Renal cortex interstitium (tissue), 15 donors: Measurements from ENCODE around the gene MMP11. TPM values are rescaled to one million over a fixed set of nuclear protein-coding genes. Genes with fewer than 3 reads are reported as not detected.
"Not testable (repeated sequence)": the region's sequence is repeated elsewhere in the genome, so short reads cannot be mapped to it uniquely, and the experiment has no call there.

Experiments used
- DNase-seq, 11 donors: peaks; one replicate each; pipeline ENCODE4 v3.0.0-alpha.2; 2013; ENCODE audit warnings: low read depth in 9 of 11, low spot score in 4 of 11; ENCODE audit errors: extremely low read depth in 1 of 11
- long read RNA-seq, 16 experiments: transcript quantifications; one replicate each; lab custom pipeline, GENCODE V29; 2026
- polyA plus RNA-seq, 3 donors: library from polyadenylated mRNA; unstranded; fragments of 120-200 nt; gene quantifications; one replicate each; pipeline ENCODE4 v1.2.1, GENCODE V29; 2013; ENCODE audit not compliant: insufficient read length in 3 of 3

Gene MMP11, protein sequence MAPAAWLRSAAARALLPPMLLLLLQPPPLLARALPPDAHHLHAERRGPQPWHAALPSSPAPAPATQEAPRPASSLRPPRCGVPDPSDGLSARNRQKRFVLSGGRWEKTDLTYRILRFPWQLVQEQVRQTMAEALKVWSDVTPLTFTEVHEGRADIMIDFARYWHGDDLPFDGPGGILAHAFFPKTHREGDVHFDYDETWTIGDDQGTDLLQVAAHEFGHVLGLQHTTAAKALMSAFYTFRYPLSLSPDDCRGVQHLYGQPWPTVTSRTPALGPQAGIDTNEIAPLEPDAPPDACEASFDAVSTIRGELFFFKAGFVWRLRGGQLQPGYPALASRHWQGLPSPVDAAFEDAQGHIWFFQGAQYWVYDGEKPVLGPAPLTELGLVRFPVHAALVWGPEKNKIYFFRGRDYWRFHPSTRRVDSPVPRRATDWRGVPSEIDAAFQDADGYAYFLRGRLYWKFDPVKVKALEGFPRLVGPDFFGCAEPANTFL
- polyA plus RNA-seq = 10 to 100 TPM; 16.8 to 21.6 (median 20.2) TPM
- long read RNA-seq, donor 1, partial matches to known transcripts = 0 of 4 reads
- long read RNA-seq, donor 1, other reads (novel, unspliced or antisense) = 0 of 4 reads
- long read RNA-seq, donor 2, partial matches to known transcripts = 0 of 4 reads
- long read RNA-seq, donor 2, other reads (novel, unspliced or antisense) = 0 of 4 reads
- long read RNA-seq, donor 3, partial matches to known transcripts = 0 of 4 reads
- long read RNA-seq, donor 3, other reads (novel, unspliced or antisense) = 0 of 4 reads
- long read RNA-seq, donor 4, partial matches to known transcripts = 80 of 81 reads
- long read RNA-seq, donor 4, other reads (novel, unspliced or antisense) = 0 of 81 reads
- long read RNA-seq, donor 5, transcript MMP11-201 (8 exons, 2,291 nt) = major isoform, 9 of 10 reads
- long read RNA-seq, donor 5, partial matches to known transcripts = 0 of 10 reads
- long read RNA-seq, donor 5, other reads (novel, unspliced or antisense) = 0 of 10 reads
- long read RNA-seq, donor 6, partial matches to known transcripts = 0 of 5 reads
- long read RNA-seq, donor 6, other reads (novel, unspliced or antisense) = 0 of 5 reads
- long read RNA-seq, donor 7, partial matches to known transcripts = 0 of 3 reads
- long read RNA-seq, donor 7, other reads (novel, unspliced or antisense) = 0 of 3 reads
- long read RNA-seq, donor 8, partial matches to known transcripts = 6 of 11 reads
- long read RNA-seq, donor 8, other reads (novel, unspliced or antisense) = 0 of 11 reads
- long read RNA-seq, donor 9, partial matches to known transcripts = 0 of 2 reads
- long read RNA-seq, donor 9, other reads (novel, unspliced or antisense) = 0 of 2 reads
- long read RNA-seq, donor 10, partial matches to known transcripts = 0 of 2 reads
- long read RNA-seq, donor 10, other reads (novel, unspliced or antisense) = 0 of 2 reads
- long read RNA-seq, donor 11, partial matches to known transcripts = 0 of 2 reads
- long read RNA-seq, donor 11, other reads (novel, unspliced or antisense) = 0 of 2 reads
- long read RNA-seq, donor 12, partial matches to known transcripts = 0 of 2 reads
- long read RNA-seq, donor 12, other reads (novel, unspliced or antisense) = 0 of 2 reads
- long read RNA-seq, donor 13, transcript MMP11-201 (8 exons, 2,291 nt) = major isoform, 7 of 12 reads
- long read RNA-seq, donor 13, partial matches to known transcripts = 5 of 12 reads
- long read RNA-seq, donor 13, other reads (novel, unspliced or antisense) = 0 of 12 reads
- long read RNA-seq, donor 14, transcript MMP11-201 (8 exons, 2,291 nt) = major isoform, 5 of 6 reads
- long read RNA-seq, donor 14, partial matches to known transcripts = 0 of 6 reads
- long read RNA-seq, donor 14, other reads (novel, unspliced or antisense) = 0 of 6 reads
- long read RNA-seq, donor 15, partial matches to known transcripts = 0 of 6 reads
- long read RNA-seq, donor 15, other reads (novel, unspliced or antisense) = 5 of 6 reads
- long read RNA-seq, donor 16, transcript MMP11-201 (8 exons, 2,291 nt) = major isoform, 5 of 8 reads
- long read RNA-seq, donor 16, partial matches to known transcripts = 0 of 8 reads
- long read RNA-seq, donor 16, other reads (novel, unspliced or antisense) = 0 of 8 reads

DNA sequence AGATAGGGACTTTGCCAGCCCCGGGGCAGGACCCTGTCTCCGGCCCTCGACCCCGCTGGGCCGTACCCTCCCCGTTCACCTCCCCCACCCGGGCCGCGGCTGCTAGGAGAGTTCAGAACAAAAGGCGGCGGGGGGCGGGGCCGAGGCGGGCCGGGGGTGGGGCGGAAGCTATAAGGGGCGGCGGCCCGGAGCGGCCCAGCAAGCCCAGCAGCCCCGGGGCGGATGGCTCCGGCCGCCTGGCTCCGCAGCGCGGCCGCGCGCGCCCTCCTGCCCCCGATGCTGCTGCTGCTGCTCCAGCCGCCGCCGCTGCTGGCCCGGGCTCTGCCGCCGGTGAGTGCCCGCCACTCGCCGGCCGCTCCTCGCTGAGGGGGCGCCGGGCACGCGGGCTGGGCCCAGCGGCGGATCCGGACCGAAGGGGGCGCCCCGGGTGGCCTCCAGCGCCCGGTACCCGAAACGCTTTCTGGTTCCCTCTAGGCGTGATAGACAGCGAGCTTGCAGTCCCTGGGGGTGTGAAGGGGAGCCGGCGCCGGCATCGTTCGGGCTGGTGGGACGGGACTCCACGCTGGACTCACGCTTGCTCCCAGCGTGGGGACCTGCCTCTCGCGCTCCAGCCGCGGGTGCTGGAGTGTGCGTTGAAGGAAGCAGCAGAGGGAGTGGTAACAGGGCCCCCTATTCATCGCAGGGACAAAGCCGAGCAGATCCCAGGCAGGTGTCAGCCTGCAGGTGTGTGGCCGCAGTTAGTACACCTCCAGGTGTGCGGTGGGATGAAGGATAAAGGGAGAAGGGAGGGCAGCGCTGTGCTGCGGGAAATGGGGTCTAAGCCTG is at the start of gene MMP11:
TSS of gene MMP11 (plus strand) at position 201 of the 825 bp plus-strand sequence. CDS start at position 223, 22 bp downstream.
- peak in 1 of 11 donors; percentile 49 for DNase-seq

DNA sequence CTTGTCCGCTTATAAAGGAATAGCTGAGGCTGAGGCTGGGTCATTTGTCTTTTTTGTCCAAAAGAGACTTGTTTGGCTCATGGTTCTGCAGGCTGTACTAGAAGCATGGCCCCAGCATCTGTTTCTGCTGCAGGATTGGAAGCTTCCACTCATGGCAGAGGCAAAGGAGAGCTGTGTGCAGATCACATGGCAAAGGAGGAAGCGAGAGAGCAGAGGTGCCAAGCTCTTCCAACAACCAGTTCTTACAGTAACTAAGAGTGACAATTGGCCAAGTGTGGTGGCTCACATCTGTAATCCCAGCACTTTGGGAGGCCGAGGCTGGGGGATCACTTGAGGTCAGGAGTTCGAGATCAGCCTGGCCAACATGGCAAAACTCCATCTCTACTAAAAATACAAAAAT is 44.5 kb upstream of the MMP11 start:
- DNase-seq = not testable (repeated sequence)

DNA sequence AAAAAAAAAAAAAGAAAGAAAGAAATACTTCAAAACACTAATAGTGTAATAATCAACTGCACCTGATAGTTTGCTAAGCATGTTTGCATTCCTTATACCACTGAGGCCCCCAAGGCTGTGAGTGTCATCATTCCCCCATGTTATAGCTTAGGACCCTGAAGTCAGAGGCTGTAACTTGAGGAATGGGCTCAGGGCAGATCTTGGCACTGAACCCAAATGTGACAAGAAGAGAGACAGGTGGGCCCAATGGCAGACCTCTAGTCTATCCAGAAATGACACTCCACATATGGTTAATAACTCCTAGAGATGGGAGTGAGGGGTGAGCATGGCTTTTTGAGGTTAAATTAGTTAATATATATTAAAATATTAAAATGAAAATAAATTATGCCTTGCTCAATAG is 35.0 kb upstream of the MMP11 start:
- no peak for DNase-seq

DNA sequence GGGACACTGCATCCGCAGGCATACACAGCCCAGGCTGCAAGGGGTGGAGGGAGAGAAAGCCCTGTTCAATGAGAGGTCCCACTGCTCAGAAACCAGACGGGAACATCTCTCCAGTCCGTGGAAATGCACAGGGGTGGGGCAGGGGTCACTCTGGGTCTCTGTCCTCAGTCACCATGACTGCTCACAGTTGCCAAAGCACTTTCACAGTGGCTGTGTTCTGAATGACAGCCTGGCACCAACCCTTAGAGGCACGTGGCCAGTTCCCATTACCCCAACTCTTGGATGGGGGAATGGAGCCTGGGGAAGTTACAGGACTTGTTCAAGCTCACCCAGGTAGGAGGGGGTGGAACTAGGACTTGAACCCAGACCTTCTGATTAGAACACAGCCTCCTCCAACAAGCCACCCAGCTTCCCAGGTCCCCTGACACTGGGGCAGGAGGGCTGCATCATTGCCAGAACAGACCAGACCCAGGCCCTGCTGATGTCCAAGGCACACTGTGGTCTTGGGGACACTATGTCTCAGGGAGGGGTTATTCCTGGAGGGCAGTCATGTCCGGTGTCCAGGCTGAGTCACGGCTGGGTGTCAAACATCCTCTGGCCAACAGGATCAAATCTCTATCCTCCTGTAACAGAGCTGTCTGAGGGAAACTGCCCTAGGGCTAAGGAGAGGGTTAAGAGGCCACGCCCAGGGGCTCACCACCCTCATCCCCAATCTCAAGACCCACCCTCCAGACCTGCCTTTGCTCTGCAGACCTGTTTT is 30.0 kb upstream of the MMP11 start:
- DNase-seq = no peak

DNA sequence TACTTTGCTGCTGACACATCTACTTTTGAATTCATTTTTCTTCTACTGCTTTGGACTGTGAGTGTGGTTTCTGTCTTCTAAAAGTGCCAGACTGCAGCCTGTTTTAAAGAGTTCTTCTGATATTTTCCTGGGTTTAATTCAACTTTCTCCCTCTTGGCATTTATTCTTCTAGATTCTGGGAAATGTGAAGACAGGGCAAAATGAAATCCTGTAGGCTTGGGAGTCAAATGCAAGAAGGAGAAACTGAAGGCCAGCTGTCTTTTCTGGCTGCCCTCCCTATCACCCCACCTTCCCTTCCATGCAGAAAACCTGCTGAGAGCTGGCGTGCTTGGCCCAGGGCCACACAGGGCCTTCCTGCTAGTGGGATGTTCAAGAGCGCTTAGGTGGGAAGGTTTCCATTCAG is 29.3 kb upstream of the MMP11 start:
- no peak for DNase-seq

DNA sequence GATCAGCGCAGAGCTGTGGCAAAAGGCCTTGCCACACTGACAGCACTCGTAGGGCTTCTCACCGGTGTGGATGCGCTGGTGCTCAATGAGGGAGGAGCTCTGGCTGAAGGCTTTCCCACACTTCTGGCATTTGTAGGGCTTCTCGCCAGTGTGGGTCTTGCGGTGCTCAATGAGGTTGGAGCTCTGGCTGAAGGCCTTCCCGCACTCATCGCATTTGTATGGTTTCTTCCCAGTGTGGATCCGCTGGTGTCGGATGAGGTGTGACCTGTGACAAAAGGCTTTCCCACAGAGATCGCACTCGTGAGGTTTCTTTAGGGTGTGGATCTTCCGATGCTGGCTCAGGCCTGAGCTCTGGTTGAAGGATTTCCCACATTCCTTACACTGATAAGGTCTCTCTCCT is 28.6 kb upstream of the MMP11 start:
- no peak for DNase-seq

DNA sequence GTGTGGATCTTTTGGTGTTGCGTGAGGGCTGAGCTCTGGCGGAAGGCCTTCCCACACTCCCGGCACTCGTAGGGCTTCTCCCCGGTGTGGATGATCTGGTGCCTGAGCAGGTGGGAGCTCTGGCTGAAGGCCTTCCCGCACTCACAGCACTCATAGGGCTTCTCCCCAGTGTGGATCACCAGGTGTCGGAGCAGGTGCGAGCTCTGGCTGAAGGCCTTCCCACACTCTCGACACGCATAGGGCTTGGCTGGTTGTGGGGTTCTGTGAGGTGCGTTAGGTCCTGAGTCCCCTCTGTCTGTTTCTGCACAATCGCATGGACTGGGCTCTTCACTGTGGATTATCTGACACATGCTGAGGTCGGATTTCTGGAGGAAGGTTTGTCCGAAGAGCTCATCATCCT is 28.2 kb upstream of the MMP11 start:
- DNase-seq = no peak

DNA sequence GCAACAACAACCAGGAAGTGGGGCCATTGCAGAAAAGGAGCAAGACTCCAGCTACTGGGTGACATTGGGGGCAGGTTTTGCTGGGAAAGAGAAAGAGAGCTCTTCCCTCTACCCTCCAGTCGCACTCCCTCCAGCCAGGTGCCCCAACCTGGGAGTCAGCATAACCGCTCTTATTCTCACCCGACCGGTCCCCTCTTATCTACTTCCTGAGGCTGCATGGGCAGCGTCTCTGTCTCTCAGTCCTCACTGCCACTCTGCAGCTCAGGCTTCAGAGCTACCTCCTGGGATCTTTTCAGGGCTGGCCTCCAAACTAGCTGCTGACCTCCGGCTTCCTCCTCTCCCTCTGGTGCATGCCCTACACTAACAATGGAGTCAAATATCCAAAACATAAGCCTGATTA is 26.9 kb upstream of the MMP11 start:
- DNase-seq = no peak

DNA sequence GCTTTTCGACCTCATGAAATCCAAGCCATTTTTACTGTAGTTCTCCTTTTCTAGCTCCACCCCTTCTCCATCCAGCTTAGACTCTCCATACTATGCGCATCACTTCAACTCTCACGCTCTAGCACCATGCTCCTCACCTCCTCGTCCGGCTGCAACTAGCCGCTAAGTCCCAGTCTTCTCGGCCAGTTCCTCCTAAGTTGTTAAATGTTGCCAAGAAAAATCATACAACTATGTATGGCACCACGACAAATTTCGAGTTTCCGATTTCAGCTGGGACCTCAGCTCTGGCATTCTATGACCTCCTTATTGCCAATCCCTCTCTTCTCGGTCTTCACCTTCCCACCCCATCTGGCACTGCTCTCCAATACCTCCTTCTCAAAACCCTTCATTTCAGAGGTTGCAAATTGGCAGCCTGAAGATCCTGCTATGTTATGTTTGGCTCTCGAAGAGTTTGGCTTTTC is 22.8 kb upstream of the MMP11 start:
- DNase-seq = no peak

DNA sequence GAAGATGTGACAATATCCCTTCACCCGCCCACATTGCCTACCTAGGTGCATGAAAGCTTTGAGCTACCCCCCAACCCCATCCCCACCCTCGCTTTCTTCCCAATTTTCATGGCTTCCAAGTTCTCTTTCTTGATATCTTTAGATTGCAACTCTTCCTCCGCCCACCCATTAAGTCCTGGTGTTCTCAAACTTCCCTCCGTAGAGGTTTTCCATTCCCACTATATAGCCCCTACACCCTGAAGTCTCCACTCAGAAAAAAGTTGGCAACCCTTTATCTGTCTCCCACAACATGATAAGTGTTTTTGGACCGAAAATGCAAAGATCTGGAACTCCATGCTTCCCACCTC is 22.3 kb upstream of the MMP11 start:
- DNase-seq = no peak

DNA sequence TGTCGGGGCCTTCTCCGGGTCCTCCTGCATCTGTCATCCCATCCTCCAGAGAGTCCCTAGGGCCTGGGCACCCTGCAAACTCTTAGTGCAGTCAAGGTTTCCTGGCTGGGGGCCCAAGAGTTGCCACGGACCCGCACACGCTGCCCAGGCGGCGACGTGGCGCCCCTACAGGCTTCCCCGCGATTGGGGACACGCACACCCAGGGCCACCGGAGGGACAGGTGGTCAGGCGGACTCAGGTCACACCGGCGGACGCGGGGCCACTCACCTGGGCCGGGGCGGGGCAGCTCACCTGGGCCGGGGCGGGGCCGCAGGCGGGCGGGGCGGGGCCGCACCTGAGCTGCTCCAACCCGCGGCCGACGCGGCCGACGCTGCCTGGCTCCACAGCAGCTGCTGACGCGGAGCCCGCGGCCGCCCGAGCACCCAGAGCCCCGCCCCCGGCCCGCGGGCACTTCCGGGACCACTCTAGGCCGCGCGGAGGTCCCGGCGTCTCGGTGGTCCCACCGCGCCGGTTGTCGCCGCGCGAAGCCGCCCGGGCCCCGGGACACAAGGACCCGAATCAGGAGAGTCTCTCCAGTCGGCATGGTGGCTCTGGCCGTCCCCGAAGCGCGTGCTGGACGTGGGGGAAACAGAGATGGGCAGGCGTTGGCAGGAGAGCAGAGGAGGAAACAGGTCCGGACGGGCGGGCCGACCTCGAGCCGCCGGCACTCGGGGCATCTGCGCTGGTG is 21.8 kb upstream of the MMP11 start, which contains the start of gene ZNF70:
TSS of gene ZNF70 (minus strand) at position 399 of the 727 bp plus-strand sequence. CDS start 5,972 bp downstream, outside the sequence.
- DNase-seq = peak in 7 of 11 donors; percentile 61 to 84 (median 82)

DNA sequence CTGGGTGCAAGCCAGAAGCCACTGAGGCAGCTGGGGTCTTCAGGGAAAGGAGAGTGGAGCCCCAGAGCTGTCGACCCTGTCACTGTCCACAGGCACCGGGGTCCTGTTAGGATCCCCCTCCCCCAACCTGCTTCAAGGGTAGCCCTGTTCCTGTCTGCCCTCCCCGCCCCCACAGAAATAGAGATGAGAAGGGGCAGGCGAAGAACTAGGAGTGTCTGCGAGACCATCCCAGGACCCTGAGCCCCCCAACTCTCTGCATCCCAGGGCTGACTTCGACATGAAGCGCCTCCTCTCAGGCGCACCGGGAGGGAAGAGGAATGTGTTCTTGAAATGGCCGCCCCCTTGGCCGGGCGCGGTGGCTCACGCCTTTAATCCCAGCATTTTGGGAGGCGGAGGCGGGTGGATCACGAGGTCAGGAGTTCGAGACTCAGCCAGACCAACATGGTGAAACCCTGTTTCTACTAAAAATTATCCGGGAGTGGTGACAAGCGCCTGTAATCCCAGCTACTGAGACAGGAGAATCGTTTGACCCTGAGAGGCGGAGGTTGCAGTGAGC is 21.1 kb upstream of the MMP11 start:
- peak in 3 of 11 donors; percentile 28 to 42 (median 41) for DNase-seq

DNA sequence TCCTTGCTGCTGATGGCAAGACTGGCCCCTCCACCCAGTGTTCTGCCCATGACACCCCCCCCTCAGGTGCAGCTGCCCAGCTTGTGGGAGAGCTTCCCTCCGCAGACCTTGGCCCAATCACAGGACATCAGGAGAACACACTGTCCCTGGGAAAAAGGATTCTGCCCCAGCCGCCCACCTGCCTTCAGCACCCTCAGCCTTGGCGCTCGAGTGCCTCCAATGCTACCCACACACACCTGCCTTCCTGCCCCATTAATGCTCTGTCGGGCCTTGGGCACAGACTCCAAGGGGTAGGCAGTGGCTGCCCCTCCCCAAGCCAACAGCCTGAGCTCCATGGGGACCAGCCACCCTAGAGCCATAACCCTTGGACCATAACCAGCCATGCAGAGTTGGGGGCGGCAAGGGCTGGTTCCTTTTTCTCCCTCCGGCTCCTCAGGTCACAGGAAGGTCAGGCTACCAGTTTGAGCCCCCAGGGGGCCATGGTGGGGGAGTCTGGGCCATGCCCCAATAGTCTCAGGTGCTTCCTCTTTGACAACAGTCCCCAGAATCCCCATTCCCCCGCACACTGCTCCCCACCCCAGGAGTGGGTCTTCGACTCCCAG is 20.5 kb upstream of the MMP11 start:
- DNase-seq = no peak

DNA sequence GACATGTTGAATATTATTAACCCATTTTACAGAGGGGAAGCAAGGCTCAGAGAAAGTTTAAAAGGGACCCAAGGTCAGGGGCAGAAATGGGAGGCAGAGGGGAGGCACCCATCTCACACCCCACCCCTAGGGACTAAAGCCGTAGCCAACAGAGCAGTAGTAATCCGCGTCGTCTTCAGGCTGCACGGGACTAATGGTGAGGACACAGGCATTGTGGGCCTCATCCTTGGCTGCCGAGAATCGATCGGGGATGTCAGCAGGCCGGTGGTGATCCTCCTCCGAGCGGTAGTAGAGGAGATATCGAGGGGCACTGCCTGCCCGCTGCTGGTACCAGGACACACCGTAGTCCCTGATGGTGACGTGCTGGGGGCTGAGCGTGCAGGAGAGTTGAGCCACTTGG is 19.9 kb upstream of the MMP11 start:
- DNase-seq = no peak

DNA sequence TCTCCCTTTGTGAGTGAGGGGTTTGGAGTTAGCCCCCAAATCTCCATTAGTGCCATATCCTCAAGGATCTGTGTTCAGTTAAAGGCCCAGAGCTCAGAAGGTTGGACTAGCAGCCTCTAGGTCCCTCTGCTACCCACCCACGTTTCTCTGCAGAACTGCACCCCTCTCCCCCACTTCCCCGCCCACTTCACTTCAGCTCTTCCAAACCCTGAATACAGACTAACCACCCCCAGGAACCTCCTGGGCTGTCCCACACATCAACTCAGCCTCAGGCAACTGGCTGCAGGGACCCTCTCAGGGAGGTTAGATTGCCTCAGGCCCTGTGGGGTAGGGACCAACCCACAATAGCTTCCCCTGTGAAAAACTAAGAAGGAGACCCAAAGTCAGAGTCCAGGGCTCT is 19.3 kb upstream of the MMP11 start:
- DNase-seq = no peak
